HG03521 (cell line): ENCODE data around the gene STK32C.
"Not testable (repeated sequence)": the region's sequence is repeated elsewhere in the genome, so short reads cannot be mapped to it uniquely, and the experiment has no call there.

Source experiments
- ATAC-seq: cut with Tn5 transposase; IDR thresholded peaks from one replicate; pipeline ENCODE4 v1.9.1; 2021; ENCODE audit warnings: mild to moderate bottlenecking, moderate library complexity; ENCODE audit not compliant: unreplicated experiment

STK32C gene

GRCh38 chr10:132338876-132339275 is 31.1 kb upstream of the STK32C start:
- ATAC-seq: no peak

- not testable (repeated sequence) for ATAC-seq
Observed at GRCh38 chr10:132337854-132338253, 30.1 kb upstream of the STK32C start.

GRCh38 chr10:132336919-132337407 is 29.2 kb upstream of the STK32C start:
- ATAC-seq: no peak

- ATAC-seq: no peak
Observed at GRCh38 chr10:132336064-132336746, 28.5 kb upstream of the STK32C start.

GRCh38 chr10:132335189-132336063 is 27.7 kb upstream of the STK32C start:
- peak; percentile 63 for ATAC-seq

GRCh38 chr10:132334631-132335188 is 27.0 kb upstream of the STK32C start:
- ATAC-seq: no peak

GRCh38 chr10:132333386-132333785 is 25.6 kb upstream of the STK32C start:
- ATAC-seq: no peak

- peak; percentile 26 for ATAC-seq
Observed at GRCh38 chr10:132332433-132332754, 24.6 kb upstream of the STK32C start.

- ATAC-seq: peak; percentile 63
Observed at GRCh38 chr10:132331601-132332432, 24.1 kb upstream of the STK32C start, which contains the start of gene LRRC27. LRRC27 (plus strand) TSS chr10:132332193; CDS start chr10:132333525, 1,332 bp downstream.

GRCh38 chr10:132330486-132330833 is 22.7 kb upstream of the STK32C start:
- ATAC-seq: no peak

- no peak for ATAC-seq
Observed at GRCh38 chr10:132329565-132330485, 22.1 kb upstream of the STK32C start.

- no peak for ATAC-seq
Observed at GRCh38 chr10:132328738-132329137, 21.0 kb upstream of the STK32C start.

GRCh38 chr10:132328106-132328505 is 20.4 kb upstream of the STK32C start:
- ATAC-seq: no peak

- ATAC-seq: no peak
Observed at GRCh38 chr10:132326925-132327324, 19.2 kb upstream of the STK32C start.

GRCh38 chr10:132326344-132326889 is 18.7 kb upstream of the STK32C start:
- ATAC-seq: no peak

GRCh38 chr10:132324186-132324585 is 16.4 kb upstream of the STK32C start:
- no peak for ATAC-seq

- ATAC-seq: no peak
Observed at GRCh38 chr10:132322586-132323048, 14.9 kb upstream of the STK32C start.

GRCh38 chr10:132321726-132322125 is 14.0 kb upstream of the STK32C start:
- no peak for ATAC-seq
